Mucosa of rectum (tissue), 2 donors: ENCODE measurements around the gene C6orf47.
A peak's percentile ranks its signal among the peaks of the same experiment; 100 is the strongest.
"Not testable (repeated sequence)": the region's sequence is repeated elsewhere in the genome, so short reads cannot be mapped to it uniquely, and the experiment has no call there.

Experiments used
- H3K27ac ChIP-seq, 2 donors: one replicate each; pipeline ENCODE4 v1.7.0; 2013; ENCODE audit warnings: inconsistent platforms in 2 of 2, low read depth in 2 of 2, low read length in 2 of 2
- H3K27me3 ChIP-seq, 2 donors: one replicate each; pipeline ENCODE4 v1.7.0; 2013; ENCODE audit warnings: low read length in 2 of 2; ENCODE audit not compliant: control insufficient read depth in 2 of 2, insufficient read depth in 2 of 2
- H3K36me3 ChIP-seq, 2 donors: one replicate each; pipeline ENCODE4 v1.7.0; 2013; ENCODE audit warnings: low read length in 2 of 2; ENCODE audit not compliant: control insufficient read depth in 2 of 2, insufficient read depth in 2 of 2
- H3K4me1 ChIP-seq, 2 donors: one replicate each; pipeline ENCODE4 v1.7.0; 2013; ENCODE audit warnings: low read length in 2 of 2, mild to moderate bottlenecking in 1 of 2; ENCODE audit not compliant: control insufficient read depth in 2 of 2, insufficient read depth in 2 of 2
- H3K4me3 ChIP-seq, 2 donors: one replicate each; pipeline ENCODE4 v1.7.0; 2013; ENCODE audit warnings: low read length in 2 of 2
- H3K9ac ChIP-seq, 2 donors: one replicate each; pipeline ENCODE4 v1.7.0; 2013; ENCODE audit warnings: low read length in 2 of 2, low read depth in 1 of 2, mild to moderate bottlenecking in 1 of 2
- H3K9me3 ChIP-seq, 2 donors: one replicate each; pipeline ENCODE4 v1.7.0; 2013; ENCODE audit warnings: low read length in 2 of 2; ENCODE audit not compliant: control insufficient read depth in 2 of 2
- donor health status: healthy.
- donor health status: Normal muscosa, but diverticular disease.

C6orf47 gene, protein sequence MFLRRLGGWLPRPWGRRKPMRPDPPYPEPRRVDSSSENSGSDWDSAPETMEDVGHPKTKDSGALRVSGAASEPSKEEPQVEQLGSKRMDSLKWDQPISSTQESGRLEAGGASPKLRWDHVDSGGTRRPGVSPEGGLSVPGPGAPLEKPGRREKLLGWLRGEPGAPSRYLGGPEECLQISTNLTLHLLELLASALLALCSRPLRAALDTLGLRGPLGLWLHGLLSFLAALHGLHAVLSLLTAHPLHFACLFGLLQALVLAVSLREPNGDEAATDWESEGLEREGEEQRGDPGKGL

GRCh38 chr6:31660381-31661261 is at the start of gene C6orf47:
TSS of gene C6orf47 (minus strand) at chr6:31660778. CDS start at chr6:31659947, 831 bp downstream.
- Histone ChIP-seq H3K4me3 (peak within 1 kb of the TSS; percentile 97 to 98), H3K9ac (peak within 1 kb of the TSS; percentile 80 to 96), H3K9me3 (no peaks in the 10 kb centered on the region), H3K27me3 (no peaks in the 10 kb centered on the region), H3K36me3 (peaks cover 3 to 41% of the 10 kb centered on the region in 2 donors), H3K27ac (peak within 1 kb of the TSS; percentile 81 to 92), H3K4me1 (peaks cover 36 to 43% of the 10 kb centered on the region in 2 donors)

DNA sequence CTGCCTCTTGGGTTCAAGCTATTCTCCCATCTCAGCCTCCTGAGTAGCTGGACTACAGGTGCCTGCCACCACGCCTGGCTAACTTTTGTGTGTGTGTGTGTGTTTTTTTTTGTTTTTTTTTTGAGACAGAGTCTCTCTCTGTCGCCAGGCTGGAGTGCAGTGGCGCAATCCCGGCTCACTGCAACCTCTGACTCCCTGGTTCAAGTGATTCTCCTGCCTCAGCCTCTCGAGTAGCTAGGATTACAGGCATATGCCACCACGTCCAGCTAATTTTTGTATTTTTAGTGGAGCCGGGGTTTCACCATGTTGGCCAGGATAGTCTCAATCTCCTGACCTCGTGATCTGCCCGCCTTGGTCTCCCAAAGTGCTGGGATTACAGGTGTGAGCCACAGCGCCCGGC is 48.6 kb upstream of the C6orf47 start:
- H3K27ac ChIP-seq, H3K36me3 ChIP-seq, H3K27me3 ChIP-seq, H3K9ac ChIP-seq, H3K9me3 ChIP-seq, H3K4me3 ChIP-seq: not testable (repeated sequence)
- H3K4me1 ChIP-seq = peaks cover 17 to 27% of the 10 kb centered on the region in 2 donors

GRCh38 chr6:31708224-31708623 is 47.6 kb upstream of the C6orf47 start:
- Histone ChIP-seq H3K36me3 (no peaks in the 10 kb centered on the region), H3K9me3 (no peaks in the 10 kb centered on the region), H3K4me3 (no peak overlapping the region), H3K9ac (no peak overlapping the region), H3K27ac (no peak overlapping the region), H3K4me1 (peaks cover 11 to 20% of the 10 kb centered on the region in 2 donors), H3K27me3 (no peaks in the 10 kb centered on the region)

- H3K27ac ChIP-seq = no peak overlapping the region
- no peaks in the 10 kb centered on the region for H3K36me3 ChIP-seq
- no peak overlapping the region for H3K4me3 ChIP-seq
- H3K27me3 ChIP-seq = no peaks in the 10 kb centered on the region
- peaks cover 11 to 19% of the 10 kb centered on the region in 2 donors for H3K4me1 ChIP-seq
- H3K9me3 ChIP-seq = no peaks in the 10 kb centered on the region
- no peak overlapping the region for H3K9ac ChIP-seq
Observed at GRCh38 chr6:31707701-31708100, 47.1 kb upstream of the C6orf47 start.

- Histone ChIP-seq H3K9me3 (no peaks in the 10 kb centered on the region), H3K4me1 (peaks cover 18 to 26% of the 10 kb centered on the region in 2 donors)
Observed at GRCh38 chr6:31706599-31706998, 46.0 kb upstream of the C6orf47 start, which contains the start of gene LY6G6F. TSS of gene LY6G6F (plus strand) at chr6:31706866. CDS start at chr6:31706907, 41 bp downstream.

GRCh38 chr6:31705931-31706330 is 45.4 kb upstream of the C6orf47 start:
- Histone ChIP-seq H3K27me3 (no peaks in the 10 kb centered on the region), H3K4me3 (no peak overlapping the region), H3K27ac (no peak overlapping the region), H3K4me1 (peaks cover 18 to 26% of the 10 kb centered on the region in 2 donors), H3K36me3 (peaks cover under 1 to 3% of the 10 kb centered on the region in 2 donors), H3K9ac (no peak overlapping the region), H3K9me3 (no peaks in the 10 kb centered on the region)

More at GRCh38 chr6:31706599-31706998, 46.0 kb upstream of the C6orf47 start, which contains the start of gene LY6G6F:
- no peaks in the 10 kb centered on the region for H3K36me3 ChIP-seq
- H3K27me3 ChIP-seq = no peaks in the 10 kb centered on the region
- no peak within 1 kb of the TSS for H3K27ac ChIP-seq
- no peak within 1 kb of the TSS for H3K9ac ChIP-seq
- H3K4me3 ChIP-seq = no peak within 1 kb of the TSS

DNA sequence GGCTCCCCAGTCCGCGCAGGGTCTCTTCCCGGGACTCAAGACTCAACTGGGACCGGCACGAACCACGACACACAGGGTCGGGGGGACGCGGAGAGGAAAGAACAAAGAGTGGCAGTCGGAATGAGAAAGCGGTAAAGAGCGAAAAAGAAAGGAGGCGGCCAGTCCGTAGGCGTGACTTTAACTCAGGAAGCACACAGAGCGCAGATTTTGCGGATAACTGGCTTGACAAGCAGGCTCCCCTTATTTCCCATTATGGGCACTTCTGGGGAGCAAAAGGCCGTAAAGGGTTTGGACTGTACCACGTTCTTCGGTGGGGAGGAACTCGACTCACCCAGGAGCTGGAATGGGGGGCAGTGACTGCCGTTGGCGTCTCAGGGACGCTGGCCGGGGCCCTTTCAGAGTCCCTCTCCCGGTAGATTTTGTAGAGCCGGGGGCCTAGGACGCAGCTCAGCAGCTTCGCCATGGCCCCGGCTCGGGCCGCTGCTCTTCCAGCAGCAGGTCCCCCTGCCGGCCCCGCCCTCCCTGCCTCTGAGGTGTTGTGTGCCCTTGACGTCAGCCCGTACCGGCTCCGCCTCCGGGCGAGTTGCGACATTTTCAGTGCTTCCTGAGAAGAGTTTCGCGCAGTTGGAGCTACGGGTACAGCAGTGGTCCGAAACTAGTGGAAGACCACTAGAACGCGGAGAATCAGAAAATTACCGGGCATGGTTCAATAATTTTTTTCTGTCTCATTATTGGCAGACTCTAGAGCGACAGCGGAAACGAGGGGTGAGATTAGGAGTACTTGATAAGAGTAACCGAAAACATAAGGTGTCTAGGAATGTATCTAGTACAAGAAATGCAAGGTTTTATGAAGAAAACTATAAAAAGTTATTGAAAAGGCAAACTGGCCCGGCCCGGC is 42.5 kb upstream of the C6orf47 start, which contains the start of gene ABHD16A:
TSS of gene ABHD16A (minus strand) at position 506 of the 898 bp plus-strand sequence. CDS start at position 463, 43 bp downstream.
- Histone ChIP-seq H3K4me1 (peaks cover 17 to 24% of the 10 kb centered on the region in 2 donors), H3K9ac (peak within 1 kb of the TSS; percentile 100), H3K27ac (peak within 1 kb of the TSS; percentile 99), H3K27me3 (no peaks in the 10 kb centered on the region), H3K9me3 (no peaks in the 10 kb centered on the region), H3K36me3 (peaks cover 7 to 15% of the 10 kb centered on the region in 2 donors), H3K4me3 (peak within 1 kb of the TSS; percentile 91 to 96)

DNA sequence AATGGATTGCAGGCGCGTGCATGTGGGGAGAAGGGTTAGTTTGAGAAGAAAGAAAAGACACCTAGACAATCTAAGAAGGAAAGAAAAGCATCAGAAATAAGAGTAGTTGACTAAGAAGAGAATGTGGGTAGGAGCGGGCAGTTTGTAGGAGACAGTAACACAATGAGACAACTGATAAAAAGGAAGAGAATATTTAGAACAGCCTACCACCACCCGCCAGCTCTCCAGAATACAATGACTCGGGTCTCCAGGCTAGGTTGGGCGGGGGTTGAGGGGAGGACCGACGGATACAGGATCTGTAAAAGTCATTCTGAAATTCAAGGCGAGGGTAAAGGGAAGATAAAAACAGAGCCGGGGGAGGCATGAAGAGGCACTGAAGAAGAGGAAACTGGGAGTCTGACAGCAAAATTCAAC is 41.8 kb upstream of the C6orf47 start:
- Histone ChIP-seq H3K27me3 (no peaks in the 10 kb centered on the region), H3K4me3 (peak overlapping the region; percentile 91 to 96)

DNA sequence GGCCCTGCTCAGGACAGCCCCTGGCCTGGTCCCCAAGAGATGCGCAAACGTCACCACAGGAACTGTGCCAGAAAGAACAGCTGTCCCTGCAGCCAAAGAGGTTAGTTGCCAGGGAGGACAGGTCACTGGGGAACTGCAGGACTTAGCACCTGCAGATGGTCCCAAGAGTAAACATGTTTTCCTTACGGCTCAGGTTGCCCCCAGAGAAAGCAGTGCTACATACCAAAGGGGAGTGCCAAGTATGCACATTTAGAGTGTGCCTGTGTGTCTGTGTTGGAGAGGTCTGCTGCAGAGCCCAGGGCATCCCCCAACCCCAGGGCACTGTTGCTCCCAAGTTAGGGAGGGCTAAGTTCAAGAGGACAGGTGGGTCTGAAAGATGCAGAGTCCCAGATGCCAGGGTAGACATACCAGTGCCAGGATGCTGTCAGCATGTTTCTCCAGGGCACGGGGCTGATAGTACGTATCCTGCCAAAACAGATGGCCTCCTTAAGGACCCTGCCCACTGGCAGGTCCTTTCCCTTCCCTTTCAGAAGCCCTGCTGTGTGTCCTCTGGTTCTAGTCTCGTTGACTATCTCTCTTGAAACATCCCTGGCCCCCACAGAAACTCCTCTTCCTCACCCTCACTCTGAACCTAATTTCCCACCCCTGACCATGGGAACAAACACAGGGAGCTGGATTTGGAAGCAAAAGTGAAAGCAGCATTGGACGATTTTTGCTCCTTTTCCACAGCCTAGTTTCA is 41.3 kb upstream of the C6orf47 start:
- H3K9ac ChIP-seq = peak overlapping the region; percentile 100
- peaks cover 17 to 24% of the 10 kb centered on the region in 2 donors for H3K4me1 ChIP-seq
- peaks cover 16 to 19% of the 10 kb centered on the region in 2 donors for H3K36me3 ChIP-seq
- H3K4me3 ChIP-seq = peak overlapping the region; percentile 91 to 96
- H3K27me3 ChIP-seq = no peaks in the 10 kb centered on the region
- H3K9me3 ChIP-seq = no peaks in the 10 kb centered on the region
- peak overlapping the region; percentile 99 for H3K27ac ChIP-seq

More for the DNA sequence above, 41.8 kb upstream of the C6orf47 start:
- no peaks in the 10 kb centered on the region for H3K9me3 ChIP-seq
- peak overlapping the region; percentile 99 for H3K27ac ChIP-seq
- peaks cover 17 to 24% of the 10 kb centered on the region in 2 donors for H3K4me1 ChIP-seq
- peaks cover 11 to 19% of the 10 kb centered on the region in 2 donors for H3K36me3 ChIP-seq
- H3K9ac ChIP-seq = peak overlapping the region; percentile 100
